Activated CD4-positive, alpha-beta T cell treated with anti-CD3 and anti-CD28 coated beads, Interleukin-2, amount 10 ng/mL, durations not matched to agents 7 days and 5 days (primary cell): ENCODE measurements around the gene SNX13. TPM values are rescaled to one million over a fixed set of nuclear protein-coding genes. Genes with fewer than 3 reads are reported as not detected.

Experiments used
- CTCF ChIA-PET: fragments of 350-600 bp; sonication (Branson Sonifier 250); formaldehyde crosslinking; loops from one replicate; lab custom pipeline; 2021; ENCODE audit warnings: antibody characterized with exemption; lab: Charles Lee
- POLR2A ChIA-PET: fragments of 350-600 bp; sonication (Branson Sonifier 250); formaldehyde crosslinking; loops from one replicate; lab custom pipeline; 2021; ENCODE audit warnings: antibody characterized with exemption; lab: Charles Lee
- DNase-seq: peaks from one replicate; pipeline ENCODE4 v3.0.0-alpha.2; 2020
- H3K27ac Mint-ChIP-seq: one replicate; pipeline ENCODE4 v1.8.0; 2021; ENCODE audit warnings: mild to moderate bottlenecking, moderate library complexity, mixed read lengths
- H3K27me3 Mint-ChIP-seq: one replicate; pipeline ENCODE4 v1.8.0; 2021; ENCODE audit warnings: mixed read lengths
- H3K36me3 Mint-ChIP-seq: one replicate; pipeline ENCODE4 v1.8.0; 2021; ENCODE audit warnings: low read depth, mixed read lengths
- H3K4me1 Mint-ChIP-seq: one replicate; pipeline ENCODE4 v1.8.0; 2021; ENCODE audit warnings: mixed read lengths
- H3K4me3 Mint-ChIP-seq: one replicate; pipeline ENCODE4 v1.8.0; 2021; ENCODE audit warnings: mild to moderate bottlenecking, moderate library complexity, mixed read lengths
- H3K9me3 Mint-ChIP-seq: one replicate; pipeline ENCODE4 v1.8.0; 2021; ENCODE audit warnings: mixed read lengths
- total RNA-seq, 2 experiments: library from RNA; stranded (reverse); gene quantifications; one replicate each; pipeline ENCODE4 v1.2.3, GENCODE V29; 2021

The SNX13 gene
- total RNA-seq, 2 experiments from 2014 or later: 25.3 to 26.3 TPM

- H3K36me3 Mint-ChIP-seq: peaks cover 4% of the 10 kb centered on the region
- DNase-seq: peak; percentile 51
- ChIA-PET POLR2A (interaction anchor here (0.5 to 0.7 kb wide), 2 partner anchors 149 to 898 kb away, joined by 3 to 6 read pairs; no protein-coding TSS in a partner anchor), CTCF (no interaction called here)
- H3K27me3 Mint-ChIP-seq: no peaks in the 10 kb centered on the region
- H3K27ac Mint-ChIP-seq: peak overlapping the region; percentile 97
- no peaks in the 10 kb centered on the region for H3K9me3 Mint-ChIP-seq
- H3K4me1 Mint-ChIP-seq: peaks cover 42% of the 10 kb centered on the region
- H3K4me3 Mint-ChIP-seq: peak overlapping the region; percentile 96
Observed at GRCh38 chr7:17939606-17940301, 540 bp downstream of the SNX13 start.

DNA sequence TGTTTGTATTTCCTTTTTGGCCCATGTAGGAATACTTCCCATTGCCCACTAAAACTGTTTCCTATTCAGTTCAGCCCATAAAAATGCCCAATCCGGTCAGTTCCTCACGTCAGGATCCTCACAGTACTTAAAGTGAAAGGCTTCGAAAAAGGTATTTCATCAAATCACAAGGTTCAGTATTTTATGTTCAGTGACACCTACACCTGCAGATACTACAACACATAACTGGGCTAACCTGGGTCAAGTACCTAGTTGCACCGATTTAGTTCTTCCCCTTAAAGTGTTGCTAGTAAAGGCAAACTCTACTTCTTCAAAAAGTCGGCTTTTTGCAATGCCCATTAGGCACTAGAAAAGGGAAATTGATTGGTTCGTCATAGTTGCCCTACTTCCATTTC is 1.1 kb downstream of the SNX13 start:
- peak overlapping the region; percentile 97 for H3K27ac Mint-ChIP-seq
- DNase-seq: no peak
- peak overlapping the region; percentile 96 for H3K4me3 Mint-ChIP-seq
- H3K36me3 Mint-ChIP-seq: peaks cover 4% of the 10 kb centered on the region
- H3K9me3 Mint-ChIP-seq: no peaks in the 10 kb centered on the region
- H3K4me1 Mint-ChIP-seq: peaks cover 48% of the 10 kb centered on the region
- no peaks in the 10 kb centered on the region for H3K27me3 Mint-ChIP-seq
- CTCF ChIA-PET: no interaction called here
- POLR2A ChIA-PET: interaction anchor here (0.7 kb wide), 2 partner anchors 637 to 898 kb away, joined by 3 read pairs; no protein-coding TSS in a partner anchor

DNA sequence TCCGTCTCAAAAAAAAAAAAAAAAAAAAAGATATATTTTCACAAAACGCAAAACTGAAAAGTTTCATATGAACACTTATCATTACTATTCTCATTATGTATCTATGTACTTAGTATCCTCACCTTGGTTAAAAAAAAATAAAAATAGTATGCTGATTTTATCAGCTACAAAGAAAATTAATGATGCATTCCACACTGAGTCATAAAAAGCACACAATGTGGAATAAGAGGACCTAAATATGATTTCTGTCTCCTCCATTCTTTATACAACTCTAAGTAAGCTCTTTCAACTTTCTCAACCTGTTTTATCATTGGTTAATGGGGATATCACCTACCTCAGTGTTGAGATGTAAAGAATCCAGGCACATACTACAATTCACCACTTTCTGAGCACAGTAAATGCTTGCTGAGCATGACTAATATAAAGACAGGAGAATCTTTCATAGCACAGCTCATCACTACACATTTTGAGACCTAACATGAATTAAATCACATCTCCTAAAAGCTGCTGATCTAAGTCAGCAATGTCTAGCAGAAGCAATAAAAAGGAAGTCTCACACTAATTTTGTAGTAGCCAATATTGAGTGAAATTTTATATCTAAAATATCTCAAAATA is 2.7 kb downstream of the SNX13 start:
- H3K27me3 Mint-ChIP-seq: no peaks in the 10 kb centered on the region
- POLR2A ChIA-PET: no interaction called here

GRCh38 chr7:17936321-17936720 is 4.0 kb downstream of the SNX13 start:
- H3K27me3 Mint-ChIP-seq: no peaks in the 10 kb centered on the region
- DNase-seq: no peak
- H3K27ac Mint-ChIP-seq: no peak overlapping the region
- CTCF ChIA-PET: no interaction called here
- peaks cover 5% of the 10 kb centered on the region for H3K36me3 Mint-ChIP-seq
- H3K4me1 Mint-ChIP-seq: peaks cover 47% of the 10 kb centered on the region
- H3K9me3 Mint-ChIP-seq: no peaks in the 10 kb centered on the region
- POLR2A ChIA-PET: no interaction called here
- no peak overlapping the region for H3K4me3 Mint-ChIP-seq

More for the DNA sequence above, 2.7 kb downstream of the SNX13 start:
- H3K9me3 Mint-ChIP-seq: no peaks in the 10 kb centered on the region
- H3K36me3 Mint-ChIP-seq: peaks cover 4% of the 10 kb centered on the region
- H3K27ac Mint-ChIP-seq: no peak overlapping the region
- CTCF ChIA-PET: interaction anchor here (1.0 kb wide), 1 partner anchor 168 kb away, joined by 3 read pairs; no protein-coding TSS in a partner anchor
- peaks cover 57% of the 10 kb centered on the region for H3K4me1 Mint-ChIP-seq
- DNase-seq: no peak
- peak overlapping the region; percentile 4 for H3K4me3 Mint-ChIP-seq

DNA sequence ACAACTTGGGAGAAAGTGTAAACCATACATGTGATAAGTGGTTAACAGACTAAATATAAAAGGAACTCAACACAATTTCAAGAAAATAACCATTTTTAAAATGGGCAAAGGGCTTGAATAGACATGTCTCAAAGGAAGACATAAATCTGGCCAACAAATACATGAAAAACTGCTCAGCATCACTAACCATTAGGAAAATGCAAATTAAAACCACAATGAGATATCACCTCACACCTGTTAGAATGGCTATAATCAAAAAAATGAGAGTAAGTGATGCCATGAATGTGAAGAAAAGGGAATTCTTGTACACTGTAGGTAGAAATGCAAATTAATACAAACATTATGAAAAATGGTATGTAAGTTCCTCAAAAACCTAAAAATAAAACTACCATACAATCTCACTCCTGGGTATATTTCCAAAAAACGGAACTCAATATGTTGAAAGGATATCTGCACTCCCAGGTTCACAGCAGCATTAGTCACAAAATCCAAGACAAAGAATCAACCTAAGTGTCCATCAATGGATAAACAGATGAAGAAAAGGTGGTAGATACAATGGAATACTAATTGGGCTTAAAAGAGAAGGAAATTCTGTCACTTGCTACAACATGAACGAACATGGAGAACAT is 5.6 kb downstream of the SNX13 start:
- no peaks in the 10 kb centered on the region for H3K9me3 Mint-ChIP-seq
- DNase-seq: no peak
- H3K4me1 Mint-ChIP-seq: peaks cover 52% of the 10 kb centered on the region
- ChIA-PET CTCF (no interaction called here), POLR2A (no interaction called here)
- H3K27ac Mint-ChIP-seq: no peak overlapping the region
- H3K36me3 Mint-ChIP-seq: peaks cover 8% of the 10 kb centered on the region
- no peak overlapping the region for H3K4me3 Mint-ChIP-seq
- no peaks in the 10 kb centered on the region for H3K27me3 Mint-ChIP-seq

DNA sequence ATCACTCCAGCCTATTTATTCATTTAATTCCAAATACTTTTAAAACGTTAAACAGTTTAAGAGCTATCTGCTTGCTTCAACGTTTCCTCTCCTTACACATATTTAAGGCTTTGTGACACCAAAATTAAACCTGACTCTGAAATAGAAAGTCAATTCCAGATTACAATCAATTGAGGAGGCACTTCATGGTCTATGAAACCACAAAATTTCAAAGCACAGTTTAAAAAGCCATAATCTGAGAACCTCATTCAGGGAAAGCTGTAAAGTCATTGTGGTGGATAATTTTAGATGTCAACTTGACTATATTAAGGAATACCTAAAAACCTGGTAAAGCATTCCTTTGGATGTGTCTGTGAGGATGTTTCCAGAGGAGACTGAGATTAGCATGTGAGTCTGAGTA is 6.2 kb downstream of the SNX13 start:
- no peak overlapping the region for H3K4me3 Mint-ChIP-seq
- H3K36me3 Mint-ChIP-seq: peaks cover 8% of the 10 kb centered on the region
- peaks cover 54% of the 10 kb centered on the region for H3K4me1 Mint-ChIP-seq
- no peaks in the 10 kb centered on the region for H3K9me3 Mint-ChIP-seq
- DNase-seq: no peak
- no peak overlapping the region for H3K27ac Mint-ChIP-seq
- ChIA-PET POLR2A (no interaction called here), CTCF (no interaction called here)
- H3K27me3 Mint-ChIP-seq: no peaks in the 10 kb centered on the region

DNA sequence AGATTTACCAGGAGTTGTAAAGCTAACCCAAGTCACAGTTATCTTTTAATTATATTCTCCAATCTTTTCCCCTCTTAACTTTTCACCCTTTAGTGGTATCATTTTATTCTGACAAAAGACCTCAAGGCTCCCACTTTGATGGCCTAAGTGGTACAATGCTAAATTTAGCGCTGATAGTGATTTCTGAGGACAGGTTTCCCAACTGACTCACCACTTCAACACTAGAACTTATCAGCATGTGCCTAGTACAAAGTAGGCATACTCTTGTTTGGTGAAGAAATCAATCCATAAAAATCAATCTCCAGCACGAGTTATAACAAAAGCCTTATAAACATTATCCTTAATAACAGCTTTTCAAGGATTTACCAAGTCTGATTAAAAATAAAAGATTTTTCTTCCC is 7.5 kb downstream of the SNX13 start:
- no peak overlapping the region for H3K27ac Mint-ChIP-seq

DNA sequence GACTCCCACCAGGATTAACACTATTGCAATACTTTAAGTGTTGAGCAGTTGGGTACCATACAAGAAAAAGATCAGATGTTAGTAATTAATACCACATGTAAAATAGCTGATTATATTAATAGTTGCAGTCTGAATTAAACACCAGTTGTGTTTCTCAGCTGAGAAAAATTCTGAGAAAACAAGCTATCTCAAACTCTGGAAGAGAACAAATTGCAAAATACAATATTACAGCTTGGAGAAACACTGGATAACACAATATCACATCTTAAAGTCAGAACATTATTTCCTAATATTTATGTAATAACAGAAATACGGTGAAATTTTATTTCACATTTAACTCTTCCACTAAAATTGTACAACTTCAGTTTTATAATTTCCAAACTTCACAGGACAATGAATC is 9.2 kb downstream of the SNX13 start:
- ChIA-PET POLR2A (no interaction called here), CTCF (no interaction called here)
- no peaks in the 10 kb centered on the region for H3K9me3 Mint-ChIP-seq
- H3K4me3 Mint-ChIP-seq: no peak overlapping the region
- no peaks in the 10 kb centered on the region for H3K27me3 Mint-ChIP-seq
- DNase-seq: no peak
- H3K4me1 Mint-ChIP-seq: peaks cover 37% of the 10 kb centered on the region
- peaks cover 8% of the 10 kb centered on the region for H3K36me3 Mint-ChIP-seq
- H3K27ac Mint-ChIP-seq: no peak overlapping the region

More for the DNA sequence above, 7.5 kb downstream of the SNX13 start:
- H3K4me3 Mint-ChIP-seq: no peak overlapping the region
- no peaks in the 10 kb centered on the region for H3K9me3 Mint-ChIP-seq
- POLR2A ChIA-PET: no interaction called here
- H3K36me3 Mint-ChIP-seq: peaks cover 8% of the 10 kb centered on the region
- H3K27me3 Mint-ChIP-seq: no peaks in the 10 kb centered on the region
- peaks cover 43% of the 10 kb centered on the region for H3K4me1 Mint-ChIP-seq
- no peak for DNase-seq
- CTCF ChIA-PET: no interaction called here

DNA sequence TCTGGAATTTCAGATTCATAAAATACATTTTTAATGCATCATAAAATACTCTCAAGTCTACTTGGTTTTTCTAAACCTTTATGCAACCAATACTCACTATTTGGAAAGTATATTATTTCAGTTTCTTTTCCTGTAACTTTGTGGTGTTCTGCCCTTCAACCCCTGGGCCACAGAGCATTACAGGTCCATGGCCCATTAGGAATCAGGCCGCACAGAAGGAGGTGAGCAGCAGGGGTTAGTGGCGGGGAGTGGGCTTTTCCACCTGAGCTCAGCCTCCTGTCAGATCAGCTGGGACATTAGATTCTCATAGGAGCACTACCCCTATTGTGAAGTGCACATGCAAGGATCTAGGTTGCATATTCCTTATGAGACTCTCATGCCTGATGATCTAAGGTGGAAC is 9.7 kb downstream of the SNX13 start:
- Mint-ChIP-seq H3K4me3 (no peak overlapping the region), H3K27ac (no peak overlapping the region), H3K4me1 (peaks cover 38% of the 10 kb centered on the region), H3K9me3 (no peaks in the 10 kb centered on the region), H3K27me3 (no peaks in the 10 kb centered on the region), H3K36me3 (peaks cover 8% of the 10 kb centered on the region)
- no peak for DNase-seq
- CTCF ChIA-PET: no interaction called here
- POLR2A ChIA-PET: no interaction called here

- no peak overlapping the region for H3K4me3 Mint-ChIP-seq
- POLR2A ChIA-PET: no interaction called here
- peaks cover 35% of the 10 kb centered on the region for H3K4me1 Mint-ChIP-seq
- H3K27ac Mint-ChIP-seq: no peak overlapping the region
- no peak for DNase-seq
- H3K36me3 Mint-ChIP-seq: peaks cover 5% of the 10 kb centered on the region
- CTCF ChIA-PET: no interaction called here
- H3K27me3 Mint-ChIP-seq: no peaks in the 10 kb centered on the region
- H3K9me3 Mint-ChIP-seq: no peaks in the 10 kb centered on the region
Observed at GRCh38 chr7:17929647-17930395, 10.5 kb downstream of the SNX13 start.

DNA sequence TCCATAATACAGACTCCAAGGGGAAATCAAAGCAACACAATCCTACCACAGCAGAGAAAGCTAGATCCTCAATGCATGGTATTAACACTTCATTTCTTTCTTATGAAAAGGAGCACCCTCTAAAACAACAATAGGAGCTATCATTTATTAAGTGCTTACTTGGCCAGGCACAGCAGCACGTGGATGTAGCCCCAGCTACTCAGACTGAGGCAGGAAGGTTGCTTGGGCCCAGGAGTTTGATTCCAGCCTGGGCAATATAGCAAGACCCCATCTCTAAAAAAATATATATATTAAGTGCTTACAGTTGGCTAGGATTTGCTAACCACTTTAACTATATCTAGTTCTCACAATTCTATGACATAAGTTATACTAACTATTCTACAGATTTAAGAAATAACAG is 12.2 kb downstream of the SNX13 start:
- Mint-ChIP-seq H3K36me3 (peaks cover 5% of the 10 kb centered on the region), H3K27ac (no peak overlapping the region), H3K4me1 (peaks cover 20% of the 10 kb centered on the region), H3K9me3 (no peaks in the 10 kb centered on the region), H3K4me3 (no peak overlapping the region), H3K27me3 (no peaks in the 10 kb centered on the region)
- DNase-seq: no peak
- POLR2A ChIA-PET: no interaction called here
- CTCF ChIA-PET: no interaction called here

DNA sequence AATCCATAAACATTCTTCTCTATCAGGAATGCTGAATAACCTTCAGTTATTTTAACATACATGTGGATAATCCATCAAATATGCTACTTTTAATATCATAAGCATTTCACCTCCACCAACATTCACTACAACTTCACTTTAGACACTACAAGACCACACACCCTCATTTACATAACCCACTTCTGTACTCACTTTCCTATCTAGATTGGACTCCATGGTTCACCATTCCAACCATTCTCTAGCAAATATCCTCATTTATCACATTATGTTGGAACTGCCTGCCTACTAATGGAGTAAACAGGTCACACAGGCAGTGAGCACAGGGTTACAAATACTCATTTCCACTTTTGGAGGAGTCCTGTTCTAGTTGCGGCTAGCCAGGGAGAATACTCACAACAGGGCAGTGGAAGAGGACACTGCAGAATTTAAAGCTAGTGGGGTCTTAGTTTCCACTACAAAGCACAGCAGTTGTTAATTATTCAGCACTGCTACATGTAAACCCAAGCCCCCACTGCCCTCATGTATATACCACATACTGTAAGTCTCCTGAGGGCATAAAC is 18.4 kb downstream of the SNX13 start:
- peaks cover 3% of the 10 kb centered on the region for H3K36me3 Mint-ChIP-seq
- no peak overlapping the region for H3K4me3 Mint-ChIP-seq
- no peaks in the 10 kb centered on the region for H3K9me3 Mint-ChIP-seq
- ChIA-PET POLR2A (no interaction called here), CTCF (no interaction called here)
- no peak for DNase-seq
- H3K27ac Mint-ChIP-seq: no peak overlapping the region
- no peaks in the 10 kb centered on the region for H3K27me3 Mint-ChIP-seq
- H3K4me1 Mint-ChIP-seq: peaks cover 6% of the 10 kb centered on the region
